NCI-H2227 (cell line): Measurements from ENCODE around the gene P2RX6.

Experiments used
- DNase-seq: peaks from one replicate; lab custom pipeline; 2025; ENCODE audit not compliant: unreplicated experiment; lab: John Stamatoyannopoulos, UW

Gene P2RX6

GRCh38 chr22:21012446-21013407, 2.2 kb upstream of the P2RX6 start:
- DNase-seq: no peak

- no peak for DNase-seq
Observed at GRCh38 chr22:21013657-21014201, 1.2 kb upstream of the P2RX6 start.

- peak; percentile 99 for DNase-seq
Observed at GRCh38 chr22:21014202-21014725, 701 bp upstream of the P2RX6 start.

DNA sequence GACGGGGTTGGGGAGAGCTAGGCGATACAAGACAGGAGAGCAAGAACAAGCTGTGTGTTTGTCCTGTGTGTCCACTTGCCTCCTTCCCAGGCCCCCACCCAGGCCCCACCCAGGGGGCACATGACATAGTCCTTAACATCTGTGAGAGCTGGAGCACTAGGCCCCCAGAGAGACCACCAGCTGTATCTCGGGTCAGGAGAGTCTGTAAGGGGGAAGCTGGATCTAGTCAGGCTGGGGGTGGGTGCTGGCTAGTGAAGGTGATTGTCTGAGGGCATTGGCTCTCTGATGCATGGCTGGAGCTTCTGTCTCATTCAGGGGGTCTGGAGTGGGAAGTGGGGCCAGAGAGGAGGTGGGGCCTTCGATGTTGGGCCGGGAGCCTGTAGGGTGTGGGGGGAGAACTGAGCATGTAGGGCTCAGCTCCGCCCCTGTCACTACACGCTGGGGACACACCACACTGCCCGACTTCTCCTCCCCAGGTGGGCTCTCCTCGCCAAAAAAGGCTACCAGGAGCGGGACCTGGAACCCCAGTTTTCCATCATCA, 571 bp downstream of the P2RX6 start:
- peak; percentile 24 for DNase-seq

DNA sequence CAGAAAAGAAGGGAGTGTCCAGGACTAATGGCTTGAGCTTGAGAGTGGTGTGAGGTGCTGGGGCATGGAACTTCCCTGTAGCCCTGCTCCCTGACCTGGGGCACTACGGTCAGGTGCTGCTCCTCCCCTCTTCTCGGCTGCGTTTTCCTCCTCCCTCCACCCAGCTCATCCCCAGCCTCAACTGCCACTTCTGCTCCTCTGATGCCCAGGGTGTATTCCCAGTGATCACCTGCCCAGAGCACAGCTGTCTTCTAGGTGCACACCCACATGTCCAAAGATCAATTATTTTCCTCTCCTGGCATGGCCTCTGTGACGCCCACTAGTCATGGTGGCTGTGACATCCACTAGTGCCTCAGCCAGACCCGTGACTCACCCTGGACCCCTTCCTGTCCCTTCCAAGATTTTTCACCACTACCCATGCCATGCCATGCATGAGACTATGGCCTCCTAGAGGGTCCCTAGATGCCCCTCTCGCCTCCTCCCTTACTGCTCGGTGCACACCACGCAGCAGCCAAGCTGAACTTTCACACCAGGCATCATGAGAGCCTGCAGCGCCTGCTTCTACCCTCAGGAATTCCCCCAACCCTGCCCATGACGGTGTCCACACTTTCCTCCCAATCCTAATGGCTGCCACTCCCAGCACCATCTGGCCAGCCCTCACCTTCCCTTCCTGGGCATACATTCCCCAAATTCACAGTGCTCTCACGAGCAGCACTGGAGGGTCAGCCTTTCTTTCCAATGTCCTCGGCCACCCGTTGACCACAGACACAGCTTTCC, 1.9 kb downstream of the P2RX6 start:
- DNase-seq: no peak

DNA sequence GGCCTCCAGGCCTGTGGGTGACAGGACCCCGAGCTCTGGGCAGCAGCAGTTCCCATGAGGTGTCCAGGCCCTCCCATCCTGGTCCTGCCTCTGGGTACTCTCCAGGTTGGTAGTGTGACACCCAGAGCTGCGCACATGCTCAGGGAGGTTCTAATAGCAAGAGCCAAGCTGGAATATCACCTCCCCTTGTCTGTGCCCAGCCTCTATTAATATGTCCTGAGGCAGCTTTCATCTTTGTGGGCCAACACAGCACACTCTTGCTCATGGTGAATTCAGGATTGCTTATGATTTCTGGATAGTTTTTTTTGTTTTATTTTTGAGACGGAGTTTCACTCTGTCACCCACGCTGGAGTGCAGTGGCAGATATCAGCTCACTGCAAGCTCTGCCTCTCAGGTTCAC, 3.3 kb downstream of the P2RX6 start:
- no peak for DNase-seq

DNA sequence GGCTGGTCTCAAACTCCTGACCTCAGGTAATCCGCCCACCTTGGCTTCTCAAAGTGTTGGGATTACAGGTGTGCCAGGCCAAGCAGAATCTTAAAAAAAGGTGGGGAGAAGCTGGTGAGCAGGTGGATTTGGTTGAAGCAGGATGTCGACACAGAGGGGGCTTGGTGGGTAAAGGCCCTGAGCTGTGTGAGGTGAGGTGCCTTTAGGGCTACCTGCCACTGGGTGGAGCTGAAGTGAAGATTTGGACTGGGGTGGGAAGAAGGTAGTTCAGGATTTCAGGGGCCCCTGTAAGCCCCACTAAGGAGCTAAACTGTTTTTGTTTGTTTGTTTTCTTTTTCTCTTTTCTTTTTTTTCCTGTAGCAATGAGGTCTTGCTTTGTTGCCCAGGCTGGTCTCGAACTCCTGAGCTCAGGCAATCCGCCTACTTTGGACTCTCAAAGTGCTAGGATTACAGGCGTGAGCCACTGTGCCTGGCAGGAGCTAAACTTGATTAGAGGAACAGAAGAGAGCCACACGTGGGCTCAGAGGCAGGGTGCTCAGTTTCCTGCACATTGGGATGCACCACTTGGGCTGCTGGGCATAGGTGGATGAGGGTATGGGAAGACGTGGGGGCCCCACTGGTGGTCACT, 6.0 kb downstream of the P2RX6 start:
- no peak for DNase-seq

GRCh38 chr22:21022507-21022906, 7.5 kb downstream of the P2RX6 start:
- DNase-seq: no peak

DNA sequence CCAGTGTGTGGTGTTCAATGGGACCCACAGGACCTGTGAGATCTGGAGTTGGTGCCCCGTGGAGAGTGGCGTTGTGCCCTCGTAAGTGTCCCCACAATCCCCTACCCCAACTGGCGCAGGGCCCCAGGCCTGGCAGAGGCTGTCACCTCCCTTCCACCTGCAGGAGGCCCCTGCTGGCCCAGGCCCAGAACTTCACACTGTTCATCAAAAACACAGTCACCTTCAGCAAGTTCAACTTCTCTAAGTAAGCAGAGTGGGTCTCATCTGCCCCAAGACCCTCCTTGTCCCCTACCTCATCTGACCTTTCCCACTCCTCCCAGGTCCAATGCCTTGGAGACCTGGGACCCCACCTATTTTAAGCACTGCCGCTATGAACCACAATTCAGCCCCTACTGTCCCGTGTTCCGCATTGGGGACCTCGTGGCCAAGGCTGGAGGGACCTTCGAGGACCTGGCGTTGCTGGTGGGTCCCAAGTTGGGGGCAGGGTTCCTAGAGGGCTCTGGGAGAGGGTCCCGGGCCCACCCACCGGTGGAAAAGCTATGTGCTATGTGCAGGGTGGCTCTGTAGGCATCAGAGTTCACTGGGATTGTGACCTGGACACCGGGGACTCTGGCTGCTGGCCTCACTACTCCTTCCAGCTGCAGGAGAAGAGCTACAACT, 8.1 kb downstream of the P2RX6 start:
- no peak for DNase-seq

- no peak for DNase-seq
Observed at GRCh38 chr22:21025266-21025665, 10.3 kb downstream of the P2RX6 start.

DNA sequence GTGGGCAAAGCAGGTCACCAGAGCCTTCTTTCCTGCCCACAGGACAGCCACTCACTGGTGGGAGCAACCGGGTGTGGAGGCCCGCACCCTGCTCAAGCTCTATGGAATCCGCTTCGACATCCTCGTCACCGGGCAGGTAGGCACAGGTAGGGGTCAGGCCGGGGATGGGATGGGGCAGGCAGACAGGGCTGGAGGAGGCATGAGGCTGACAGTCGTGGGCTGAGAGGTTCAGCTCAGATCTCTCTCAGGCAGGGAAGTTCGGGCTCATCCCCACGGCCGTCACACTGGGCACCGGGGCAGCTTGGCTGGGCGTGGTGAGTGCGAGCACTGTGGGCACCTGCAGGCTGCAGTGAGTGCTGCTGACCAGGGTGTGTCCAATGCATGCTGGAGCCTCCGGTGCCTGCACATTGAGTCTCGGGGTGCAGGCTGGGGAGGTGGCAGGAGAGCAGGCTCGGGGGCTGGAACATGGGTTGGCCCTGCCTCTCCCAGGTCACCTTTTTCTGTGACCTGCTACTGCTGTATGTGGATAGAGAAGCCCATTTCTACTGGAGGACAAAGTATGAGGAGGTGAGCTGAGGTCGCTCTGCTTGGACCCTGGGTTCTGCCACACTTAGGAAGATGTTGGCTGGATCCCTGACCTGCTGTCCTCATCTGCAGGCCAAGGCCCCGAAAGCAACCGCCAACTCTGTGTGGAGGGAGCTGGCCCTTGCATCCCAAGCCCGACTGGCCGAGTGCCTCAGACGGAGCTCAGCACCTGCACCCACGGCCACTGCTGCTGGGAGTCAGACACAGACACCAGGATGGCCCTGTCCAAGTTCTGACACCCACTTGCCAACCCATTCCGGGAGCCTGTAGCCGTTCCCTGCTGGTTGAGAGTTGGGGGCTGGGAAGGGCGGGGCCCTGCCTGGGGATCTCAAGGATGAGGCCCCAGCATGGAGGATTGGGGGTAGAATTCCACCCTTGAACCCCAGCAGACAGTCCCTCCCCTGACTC, 11.1 kb downstream of the P2RX6 start:
- DNase-seq: no peak

GRCh38 chr22:21026783-21027692, 12.1 kb downstream of the P2RX6 start:
- DNase-seq: no peak

- no peak for DNase-seq
Observed at GRCh38 chr22:21028277-21029251, 13.6 kb downstream of the P2RX6 start.

- no peak for DNase-seq
Observed at GRCh38 chr22:21029486-21030025, 14.6 kb downstream of the P2RX6 start.

GRCh38 chr22:21030032-21030431, 15.1 kb downstream of the P2RX6 start:
- DNase-seq: no peak
